Measurements from ENCODE around the gene SPA17.

The SPA17 gene
- 0 to 0.91 reads per million in 2 donors for total RNA-seq

DNA sequence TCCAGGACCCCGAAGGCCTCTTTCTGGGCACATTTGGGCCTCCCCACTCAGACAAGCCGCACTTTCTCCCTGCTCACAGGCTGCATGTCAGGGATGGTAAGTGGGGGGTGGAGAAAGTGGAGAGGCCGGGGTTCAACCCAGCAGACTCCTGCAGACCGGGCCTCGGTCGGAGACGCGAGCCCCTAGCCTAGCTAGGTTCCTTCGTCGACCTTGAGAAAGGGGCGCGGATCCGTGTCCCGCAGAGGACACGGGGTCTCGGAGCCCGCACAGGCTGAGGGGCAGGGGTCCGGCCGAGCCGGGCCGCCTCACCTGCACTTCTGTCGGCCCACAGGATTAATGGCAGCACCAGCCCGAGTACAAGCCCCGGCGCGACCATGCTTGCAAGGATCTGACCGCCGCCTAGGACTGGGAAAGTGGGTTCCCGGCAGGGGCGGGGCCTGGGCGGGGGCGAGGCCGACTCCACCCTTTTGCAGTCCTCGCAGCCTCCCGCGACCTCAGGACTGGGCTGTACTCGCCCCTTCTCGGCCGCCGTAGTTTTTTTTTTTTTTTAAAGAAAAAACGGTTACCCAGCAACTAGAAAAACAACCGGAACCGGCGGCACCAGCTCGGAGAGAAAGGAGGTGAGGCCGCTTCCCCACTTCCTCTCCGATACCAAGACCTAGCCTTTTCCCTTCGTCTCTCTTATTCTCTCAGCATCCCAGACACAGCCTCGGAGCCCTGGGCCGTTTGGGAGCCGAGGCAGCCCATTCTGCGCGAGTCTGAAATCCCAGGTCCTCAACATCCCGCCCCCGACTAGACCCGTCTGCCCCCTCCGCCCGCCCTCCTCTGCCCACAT lies at the start of gene SPA17, which contains the start of gene SIAE:
Gene SPA17 (plus strand): TSS at position 572 of the 835 bp plus-strand sequence. CDS start 1,361 bp downstream, outside the sequence.
Gene SIAE (minus strand): TSS at position 407 of the 835 bp plus-strand sequence. CDS start 31 bp downstream, at position 376.
- peak; percentile 77 for DNase-seq

DNA sequence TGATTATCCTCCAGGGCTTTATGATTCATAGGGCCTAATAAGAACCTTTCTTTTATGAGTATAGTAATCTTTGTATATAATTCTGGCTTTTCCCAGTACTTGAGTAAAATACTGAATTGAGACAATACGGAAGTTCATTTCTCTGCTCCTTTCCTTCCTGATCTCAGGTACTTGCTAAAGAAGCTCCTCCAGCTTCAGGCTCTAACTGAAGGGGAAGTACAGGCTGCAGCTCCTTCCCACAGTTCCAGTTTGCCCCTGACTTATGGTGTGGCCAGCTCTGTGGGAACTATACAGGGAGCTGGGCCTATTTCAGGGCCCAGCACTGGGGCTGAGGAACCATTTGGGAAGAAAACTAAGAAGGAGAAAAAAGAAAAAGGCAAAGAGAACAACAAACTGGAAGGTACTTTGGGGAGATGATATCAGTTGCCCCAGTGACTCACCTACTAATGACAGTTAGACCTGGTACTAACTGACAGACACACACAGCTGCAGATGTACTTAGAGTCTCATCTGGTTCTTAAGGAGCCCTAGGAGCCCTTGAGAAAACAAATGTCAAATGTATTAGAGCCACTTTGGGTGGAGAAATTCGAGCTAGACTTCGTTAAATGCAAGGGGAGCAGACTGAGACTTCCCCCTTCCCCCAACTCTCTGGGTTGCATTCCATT lies 48.1 kb upstream of the SPA17 start:
- no peak for DNase-seq

DNA sequence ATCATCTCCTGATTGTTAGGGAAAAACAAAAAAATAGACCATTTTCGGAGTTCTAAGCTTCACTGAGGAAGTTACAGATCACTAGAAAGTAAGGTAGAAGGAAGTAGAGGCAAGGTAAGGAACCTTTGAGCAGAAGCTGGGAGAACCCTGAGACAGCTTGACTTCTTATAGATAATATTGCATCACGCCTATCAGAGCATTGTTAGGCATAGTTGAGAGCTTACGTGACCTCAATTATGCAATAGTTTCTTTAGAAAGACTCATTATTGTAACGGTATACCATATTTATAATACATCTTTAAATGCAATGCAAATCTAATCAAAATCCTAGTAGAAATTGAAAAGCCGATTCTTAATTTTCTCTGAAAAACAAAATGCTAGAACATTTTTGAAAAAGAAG lies 46.2 kb upstream of the SPA17 start:
- DNase-seq = no peak

DNA sequence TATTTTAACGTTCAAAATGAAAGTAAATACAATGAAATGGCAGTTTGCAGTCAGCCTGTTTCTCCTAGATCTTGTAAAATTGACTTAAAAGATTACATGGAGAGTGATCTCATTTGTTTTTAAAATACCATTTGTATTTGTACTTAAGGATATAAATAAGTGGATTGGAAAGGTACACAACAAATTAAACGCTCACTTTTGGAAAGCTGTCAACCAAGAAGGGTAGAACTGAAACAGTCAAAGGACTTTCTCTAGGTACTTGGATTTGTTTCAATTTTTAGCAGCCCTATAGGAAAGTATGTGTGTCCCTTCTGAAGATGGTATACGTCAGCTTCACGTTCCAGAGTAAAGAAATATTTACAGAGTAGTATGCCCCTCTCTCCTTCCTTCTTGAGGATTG lies 43.7 kb upstream of the SPA17 start:
- DNase-seq = no peak

DNA sequence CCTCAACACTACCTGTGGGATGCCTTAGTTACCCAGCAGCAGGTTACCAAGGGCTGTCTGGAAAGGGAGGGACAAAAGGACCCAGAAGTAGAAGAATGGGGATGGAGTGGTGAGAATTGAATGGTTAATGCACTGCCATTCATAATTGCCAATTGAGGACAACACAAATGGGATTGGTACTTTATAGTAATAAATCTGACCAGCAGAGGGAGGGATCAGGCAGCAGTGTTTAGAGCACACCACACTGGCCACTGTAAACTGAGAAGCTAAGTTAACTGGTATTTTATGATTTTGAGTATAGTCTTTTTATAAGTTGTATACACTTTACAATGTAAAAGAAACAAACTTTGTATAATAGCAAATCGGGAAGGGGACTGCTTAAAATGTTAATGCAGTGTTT lies 40.3 kb upstream of the SPA17 start:
- DNase-seq = no peak

DNA sequence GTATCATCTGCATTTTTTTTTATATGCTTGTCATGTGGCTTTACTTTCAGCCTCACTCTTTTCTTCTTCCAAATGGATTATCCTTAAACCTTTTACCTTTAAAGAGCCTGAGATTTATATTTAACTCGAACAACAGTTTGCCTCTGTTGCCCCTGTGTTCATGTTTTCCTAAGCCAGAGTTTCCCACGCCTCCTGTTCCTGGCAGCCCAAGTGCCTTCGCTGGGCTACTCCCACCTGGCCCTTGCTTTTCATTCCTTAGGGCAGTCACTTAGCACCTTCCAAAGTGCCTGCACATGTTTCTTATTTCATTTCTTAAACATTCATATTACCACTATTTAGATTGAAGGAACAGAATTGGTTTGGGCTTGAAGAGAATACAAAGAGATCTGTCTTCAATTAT lies 37.8 kb upstream of the SPA17 start:
- DNase-seq = no peak

DNA sequence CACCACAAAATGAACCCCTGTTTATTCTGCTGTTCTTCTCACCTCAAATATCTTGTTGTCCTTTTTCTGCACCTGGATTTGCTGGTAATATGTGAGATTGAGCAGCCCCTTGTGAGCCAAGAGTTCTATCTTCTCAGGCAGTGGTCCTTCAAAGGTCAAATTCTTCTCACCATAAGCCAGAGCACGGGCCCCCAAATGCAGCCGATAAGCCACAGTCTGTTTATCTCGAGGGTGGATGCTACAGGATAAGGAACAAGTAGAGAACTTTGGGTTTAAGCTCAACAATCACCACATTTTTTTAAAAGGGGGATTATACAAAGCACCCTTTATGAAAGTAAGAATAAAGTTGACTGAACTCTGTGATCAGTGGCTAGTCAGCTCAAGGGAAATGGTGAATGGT lies 35.2 kb upstream of the SPA17 start:
- no peak for DNase-seq

DNA sequence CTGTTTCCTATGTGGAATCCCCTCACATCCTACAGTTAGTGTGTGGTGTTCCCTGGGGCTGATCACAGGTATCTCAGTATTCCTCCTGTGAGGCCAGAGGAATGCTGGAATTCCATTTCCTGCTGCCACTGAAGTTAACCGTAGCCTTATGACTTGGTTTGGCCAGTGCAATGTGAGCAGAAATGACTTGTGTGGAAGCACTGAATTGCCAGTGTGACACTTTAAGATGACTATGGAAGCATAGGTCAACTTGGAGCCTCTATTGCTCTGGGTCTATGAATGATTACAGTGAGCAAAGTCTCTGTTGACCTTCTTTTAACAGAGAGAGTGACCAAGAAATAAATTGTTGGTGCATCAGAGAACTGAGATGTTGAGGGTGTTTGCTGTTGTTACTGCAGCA lies 34.5 kb upstream of the SPA17 start:
- DNase-seq = no peak

DNA sequence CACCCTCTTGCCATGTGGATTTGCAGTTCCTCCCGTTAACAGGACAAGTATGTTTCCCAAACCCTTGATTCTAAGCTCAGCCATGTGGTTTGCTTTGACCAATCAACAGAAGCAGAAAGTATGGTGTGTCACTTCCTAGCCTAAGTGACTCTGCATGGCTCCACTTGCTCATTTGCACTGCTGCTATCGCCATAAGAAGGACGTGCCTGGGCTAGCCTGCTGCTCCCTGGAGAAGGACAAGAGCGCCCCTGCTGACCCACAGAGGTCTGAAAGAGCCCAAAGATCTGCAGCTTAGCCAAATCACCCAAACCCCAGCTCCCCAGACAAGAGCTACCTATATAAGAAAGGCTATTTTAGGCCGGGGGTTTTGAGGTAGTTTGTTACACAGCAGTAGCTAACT lies 33.0 kb upstream of the SPA17 start:
- DNase-seq = no peak

DNA sequence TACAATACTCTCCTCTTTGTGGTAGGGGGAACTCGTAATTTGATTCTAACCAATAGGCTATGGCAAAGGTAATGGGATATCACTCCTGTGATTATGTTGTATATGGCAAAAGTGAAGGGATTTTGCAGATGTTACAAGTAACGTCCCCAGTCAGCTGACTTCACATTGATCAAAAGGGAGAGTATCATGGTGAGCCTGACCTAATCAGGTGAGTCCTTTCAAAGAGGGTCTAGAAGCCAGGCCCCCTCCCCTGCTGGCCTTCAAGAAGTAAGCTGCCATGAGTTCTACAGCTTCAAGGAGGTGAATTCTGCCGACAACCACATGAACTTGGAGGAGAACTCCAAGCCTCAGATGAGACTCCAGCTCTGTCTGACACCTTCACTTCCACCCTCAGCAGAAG lies 31.1 kb upstream of the SPA17 start:
- no peak for DNase-seq

DNA sequence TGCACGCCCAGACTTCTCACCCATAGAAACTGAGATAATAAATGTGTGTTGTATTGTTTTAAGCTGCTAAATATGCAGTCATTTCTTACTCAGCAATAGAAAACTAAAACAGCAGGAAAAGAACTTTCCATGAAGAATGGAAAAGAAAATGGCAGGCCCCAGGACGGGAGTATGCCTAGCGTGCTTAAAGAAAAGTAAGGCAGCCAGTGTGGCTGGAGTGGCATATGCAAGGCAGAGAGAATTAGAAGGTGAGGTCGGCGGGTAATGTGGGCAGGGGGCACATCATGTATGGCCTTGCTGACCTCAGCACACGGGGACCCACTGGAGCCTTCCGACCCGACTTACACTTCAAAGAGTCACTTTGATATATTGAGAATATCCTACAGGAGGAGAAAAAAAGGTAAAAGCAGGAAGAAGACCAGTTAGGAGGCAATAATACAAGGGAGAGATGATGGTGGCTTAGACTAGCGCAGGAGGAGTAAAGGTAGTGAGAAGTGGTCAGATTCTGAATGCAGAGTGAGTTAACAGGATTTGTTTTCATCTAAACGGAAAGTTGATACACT lies 30.6 kb upstream of the SPA17 start:
- DNase-seq = no peak

DNA sequence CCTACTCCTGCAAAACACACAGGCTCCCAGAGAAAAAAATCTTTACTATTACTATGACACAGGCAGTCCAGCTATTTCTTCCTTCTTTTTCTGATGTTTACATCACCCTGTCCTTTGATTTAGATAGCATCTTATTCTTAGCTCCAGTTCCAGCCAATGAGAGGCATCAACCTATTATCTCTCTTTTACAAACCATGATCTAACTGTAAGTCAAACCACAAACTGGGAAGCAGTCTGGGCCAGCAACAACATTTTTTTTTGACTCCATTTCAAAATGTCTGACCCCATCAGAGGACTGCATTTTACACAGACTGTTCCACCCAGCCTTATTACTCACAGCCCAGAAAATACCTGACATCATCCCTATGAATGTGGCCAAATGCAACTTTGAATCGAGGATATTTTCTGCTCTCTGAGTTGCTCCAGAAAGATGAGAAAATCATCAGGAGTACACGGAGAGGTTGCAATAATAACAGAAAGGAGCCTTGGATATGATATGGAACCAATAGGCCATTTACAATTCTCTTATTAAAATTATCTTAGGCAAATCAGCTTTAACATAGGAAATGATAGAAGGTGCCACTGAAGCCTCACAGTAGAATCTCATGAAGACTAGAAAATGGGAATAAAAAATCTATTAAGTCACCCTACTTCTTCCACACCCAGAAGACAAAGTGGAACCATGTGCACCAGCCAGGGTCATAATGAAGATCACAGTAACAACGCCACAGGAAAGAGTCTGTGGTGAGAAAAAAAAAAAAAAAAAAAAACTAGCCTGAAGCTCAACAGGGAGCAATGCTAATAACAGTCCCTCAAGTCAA lies 29.9 kb upstream of the SPA17 start:
- no peak for DNase-seq

DNA sequence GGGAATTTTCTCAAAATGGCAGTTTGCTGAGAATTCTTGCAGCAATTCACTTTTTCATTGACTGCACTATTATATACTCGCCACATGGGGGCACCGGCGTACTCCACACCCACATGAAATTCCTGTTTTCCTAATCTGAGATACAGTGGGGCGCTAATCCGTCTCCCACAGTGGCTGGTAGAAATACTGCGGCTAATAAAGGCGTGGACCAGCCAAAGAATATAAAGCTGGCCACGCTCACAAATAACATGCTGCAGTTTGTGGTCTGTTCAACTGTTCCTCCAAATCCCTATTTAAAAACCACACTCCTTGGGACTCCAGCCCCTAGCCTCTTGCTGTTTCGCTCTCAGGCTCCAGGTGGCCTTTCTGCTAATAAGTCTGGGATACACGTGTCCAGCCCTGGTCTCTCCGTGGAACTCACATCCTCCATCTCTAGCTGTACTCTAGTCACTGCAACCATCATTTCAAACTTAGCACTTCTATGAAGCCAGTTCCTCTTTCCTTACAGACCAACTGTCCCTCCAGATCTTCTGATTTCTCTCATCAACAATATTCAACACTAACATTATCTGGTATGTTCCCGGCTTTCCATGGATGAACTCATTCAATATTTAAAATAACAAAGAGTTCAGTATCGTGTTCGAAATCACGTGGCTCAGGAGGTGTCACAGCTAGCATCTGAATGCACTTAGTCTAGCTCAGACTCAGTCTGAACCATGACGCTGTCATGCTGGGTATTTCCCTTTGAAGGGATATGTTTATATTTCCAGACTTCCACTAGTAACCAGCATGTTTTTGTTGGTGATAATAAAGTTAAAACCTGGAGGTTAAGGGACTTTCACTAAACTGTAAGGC lies 29.1 kb upstream of the SPA17 start:
- DNase-seq = peak; percentile 12

DNA sequence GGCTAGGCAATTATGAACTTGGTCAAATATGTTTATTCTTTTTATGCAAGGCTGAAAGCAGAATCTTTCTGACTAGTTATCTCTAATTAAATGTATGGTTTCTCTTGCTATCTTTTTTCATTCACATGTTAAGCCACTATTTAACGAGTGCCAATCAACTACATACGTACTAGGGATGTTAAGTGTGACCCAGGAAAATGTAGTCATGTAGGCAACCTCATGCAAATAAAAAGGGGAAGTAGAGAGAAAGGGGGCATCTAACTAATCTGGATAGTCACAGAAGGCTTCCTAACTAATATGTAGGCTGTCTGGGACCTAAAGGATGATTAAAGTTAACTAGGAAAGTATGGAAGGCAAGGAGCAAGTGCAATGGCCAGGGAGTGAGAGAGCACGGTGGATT lies 27.6 kb upstream of the SPA17 start:
- no peak for DNase-seq

DNA sequence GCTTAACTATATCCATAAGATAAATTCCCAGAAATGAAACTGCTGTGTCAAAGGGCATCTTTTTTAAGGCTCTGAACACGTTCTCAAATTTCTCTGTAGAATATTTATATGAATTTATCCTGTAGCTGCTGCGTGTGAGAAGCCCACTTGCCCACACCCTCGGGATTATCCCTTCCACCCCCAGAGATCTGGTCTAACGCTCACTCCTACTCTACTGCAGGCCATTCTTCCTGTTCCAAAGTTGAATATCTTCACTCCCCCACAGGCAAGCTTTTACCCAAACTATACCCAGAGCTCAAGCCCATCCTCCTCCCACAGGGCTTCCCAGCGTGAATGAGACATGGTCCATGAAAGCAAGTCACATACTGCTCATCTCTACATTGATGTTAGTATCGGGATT lies 25.1 kb upstream of the SPA17 start:
- no peak for DNase-seq

DNA sequence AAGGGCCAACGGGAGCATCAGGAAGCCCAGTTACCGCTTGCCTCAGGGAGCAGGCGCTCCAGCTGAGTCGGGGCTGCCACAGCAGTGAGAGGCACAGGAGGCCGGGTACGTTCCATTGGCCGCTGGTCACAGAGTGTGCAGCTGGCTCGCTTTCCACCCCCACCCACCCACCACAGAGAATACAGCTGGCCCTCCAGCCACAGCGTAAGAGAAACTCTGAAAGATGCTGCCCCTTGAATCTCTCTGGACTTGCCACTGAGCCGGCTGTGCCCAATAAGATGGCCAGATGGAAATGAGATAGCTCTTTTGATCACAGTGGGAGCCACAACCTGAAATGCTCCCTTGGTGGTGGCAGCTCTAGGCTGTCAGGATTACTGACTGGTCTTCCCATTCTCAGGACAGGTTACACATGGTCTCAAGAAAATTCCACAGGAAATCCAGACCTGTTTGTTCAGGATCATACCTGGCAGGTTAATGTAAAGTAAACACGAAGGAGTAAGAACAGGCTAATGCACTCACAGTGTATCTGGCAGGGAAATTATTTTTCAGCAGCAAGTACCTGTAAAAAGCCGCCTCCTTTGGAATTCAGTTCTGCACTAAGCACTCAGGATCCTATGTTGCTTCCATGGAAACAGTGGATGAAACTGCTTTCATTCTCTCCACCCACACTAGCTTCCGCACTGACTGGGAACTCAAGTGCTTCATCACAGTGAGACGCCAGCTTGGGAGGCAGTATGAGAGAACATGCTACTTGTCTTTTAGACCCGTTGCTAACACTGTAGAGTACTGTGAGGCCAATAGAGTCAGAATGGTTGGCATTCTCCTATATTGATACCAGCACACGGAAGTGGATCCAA lies 16.7 kb upstream of the SPA17 start:
- no peak for DNase-seq

DNA sequence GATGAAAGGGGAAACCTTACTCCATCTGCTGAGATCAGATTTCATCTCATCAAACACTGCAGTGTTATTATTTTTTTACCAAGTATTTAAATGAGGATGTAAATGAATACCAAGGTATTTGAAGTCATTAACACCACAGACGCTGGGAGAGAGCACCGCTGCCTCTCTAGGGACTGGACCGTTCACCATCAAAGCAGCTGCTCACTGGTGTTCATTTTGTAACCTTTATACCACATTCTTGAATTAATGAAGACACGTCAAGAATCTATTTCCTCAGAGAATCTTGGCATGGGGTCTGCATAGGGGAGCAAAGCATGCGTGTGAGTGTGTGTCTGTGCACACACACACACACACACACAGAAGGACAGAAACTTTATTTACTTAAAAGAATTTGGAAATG lies 15.8 kb upstream of the SPA17 start:
- no peak for DNase-seq

DNA sequence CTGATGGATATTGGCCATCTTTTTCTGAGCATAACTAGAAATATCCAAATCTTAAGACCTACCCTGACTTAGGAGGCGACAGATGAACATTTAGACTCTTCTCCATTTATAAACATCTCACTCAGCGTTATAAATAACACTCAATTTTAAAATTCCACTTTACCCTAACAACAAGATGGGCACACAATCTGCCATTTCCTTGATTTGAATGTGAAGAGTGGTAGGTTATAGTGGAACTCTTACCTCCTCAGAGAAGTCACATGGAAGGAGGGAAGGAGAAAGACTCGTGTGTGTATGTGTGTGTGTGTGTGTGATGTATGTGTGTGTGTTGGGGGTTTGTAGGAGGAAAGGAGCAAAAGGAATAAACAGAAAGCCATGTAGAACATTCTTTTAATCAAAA lies 15.2 kb upstream of the SPA17 start:
- no peak for DNase-seq

DNA sequence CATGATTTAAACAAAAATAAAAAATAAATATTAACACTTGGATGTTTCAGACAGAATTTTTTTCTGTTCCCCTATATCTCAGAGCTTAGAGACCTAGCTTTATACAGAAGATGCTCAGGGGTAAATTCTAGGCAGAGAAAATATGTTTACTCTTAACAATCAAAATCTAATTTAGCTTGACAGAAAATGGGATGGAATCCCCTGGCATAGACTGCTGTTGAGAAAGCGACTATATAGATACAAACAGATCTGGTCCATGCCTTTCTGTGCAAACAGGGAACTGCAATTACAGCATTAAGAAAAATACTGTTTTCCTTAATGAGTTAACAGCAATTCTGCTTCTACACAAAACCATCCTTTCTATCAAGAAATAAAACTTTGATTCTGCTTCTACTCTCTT lies 14.7 kb upstream of the SPA17 start:
- no peak for DNase-seq

DNA sequence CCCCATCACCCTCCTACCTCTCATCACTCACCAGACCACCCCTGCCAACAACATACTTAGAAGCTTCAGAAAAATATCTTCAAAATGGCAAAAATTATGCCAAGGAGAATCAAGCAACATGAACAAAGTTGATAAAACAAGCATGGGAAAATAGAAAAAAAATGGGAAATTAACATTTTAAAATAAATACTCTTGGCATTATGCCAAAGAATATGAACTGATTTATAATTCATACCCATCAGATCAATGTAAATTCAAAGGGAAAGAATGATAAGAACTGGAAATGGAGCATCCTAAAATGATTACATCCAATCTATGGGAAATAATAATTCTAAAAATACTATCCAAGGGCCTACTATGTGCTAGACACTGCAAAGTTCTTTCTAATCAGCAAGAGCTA lies 12.2 kb upstream of the SPA17 start:
- DNase-seq = no peak

DNA sequence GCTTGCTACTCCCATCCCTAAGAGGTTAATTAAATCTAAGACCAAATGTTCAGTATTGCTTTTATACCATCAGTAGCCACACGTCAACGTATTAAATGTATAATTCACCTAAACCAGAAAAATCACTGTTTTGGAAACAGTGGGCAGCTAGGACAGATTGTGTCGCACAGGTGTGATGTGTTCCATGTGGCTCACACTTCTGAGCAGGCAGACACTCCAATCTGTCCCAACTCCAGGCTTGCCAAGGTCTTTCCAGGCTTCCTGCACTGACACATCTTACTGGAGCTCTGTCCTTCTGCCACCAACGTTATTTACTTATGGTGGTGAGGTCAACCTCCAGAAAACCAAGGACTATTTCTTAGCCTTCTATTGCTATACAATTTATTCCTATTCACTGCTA lies 11.6 kb upstream of the SPA17 start:
- no peak for DNase-seq
